HS-27A (cell line): ENCODE measurements around the gene SCN4B.
"Not testable (repeated sequence)": the region's sequence is repeated elsewhere in the genome, so short reads cannot be mapped to it uniquely, and the experiment has no call there.

ENCODE experiments used
- DNase-seq: peaks from one replicate; pipeline ENCODE4 v3.0.0-alpha.2; 2012; ENCODE audit warnings: low read depth, missing footprints

Gene SCN4B

GRCh38 chr11:118152552-118153471 is at the start of gene SCN4B:
Gene SCN4B, minus strand, starts transcription at chr11:118152823. Its CDS starts 150 bp downstream, at chr11:118152673.
- no peak for DNase-seq

GRCh38 chr11:118201966-118202365 is 49.3 kb upstream of the SCN4B start:
- no peak for DNase-seq

- no peak for DNase-seq
These were observed 48.5 kb upstream of the SCN4B start for GRCh38 chr11:118200901-118201680.

- no peak for DNase-seq
These were observed 47.9 kb upstream of the SCN4B start for GRCh38 chr11:118200497-118200896.

GRCh38 chr11:118199135-118199534 is 46.5 kb upstream of the SCN4B start:
- no peak for DNase-seq

- DNase-seq: no peak
These were observed 45.7 kb upstream of the SCN4B start for GRCh38 chr11:118198370-118198769.

GRCh38 chr11:118194835-118195627 is 42.4 kb upstream of the SCN4B start:
- no peak for DNase-seq

- no peak for DNase-seq
These were observed 41.4 kb upstream of the SCN4B start for GRCh38 chr11:118193910-118194566.

- DNase-seq: not testable (repeated sequence)
These were observed 40.2 kb upstream of the SCN4B start for GRCh38 chr11:118192817-118193216.

GRCh38 chr11:118190942-118191506 is 38.4 kb upstream of the SCN4B start:
- not testable (repeated sequence) for DNase-seq

GRCh38 chr11:118186346-118187107 is 33.9 kb upstream of the SCN4B start:
- no peak for DNase-seq

GRCh38 chr11:118184784-118185579 is 32.4 kb upstream of the SCN4B start:
- DNase-seq: no peak

- not testable (repeated sequence) for DNase-seq
These were observed 31.1 kb upstream of the SCN4B start for GRCh38 chr11:118183691-118184090.

- no peak for DNase-seq
These were observed 27.7 kb upstream of the SCN4B start for GRCh38 chr11:118180300-118180703.

- DNase-seq: no peak
These were observed 24.1 kb upstream of the SCN4B start for GRCh38 chr11:118176778-118177134.

- DNase-seq: no peak
These were observed 23.6 kb upstream of the SCN4B start, which contains the start of gene SCN2B for GRCh38 chr11:118175993-118176777. Gene SCN2B, minus strand, starts transcription at chr11:118176639. Its CDS starts 208 bp downstream, at chr11:118176431.

- no peak for DNase-seq
These were observed 22.7 kb upstream of the SCN4B start for GRCh38 chr11:118175031-118175992.
